HL-60 (cell line): Measurements from ENCODE around the gene ACSL6.

Experiments
- CTCF ChIP-seq: IDR thresholded peaks from one replicate; pipeline ENCODE4 v1.5.1; 2011; ENCODE audit warnings: low read length, control low read depth, inconsistent platforms; ENCODE audit not compliant: insufficient read depth
- POLR2AphosphoS5 ChIP-seq: IDR thresholded peaks from 2 replicates; pipeline ENCODE4 v1.6.1; 2012; ENCODE audit warnings: low read depth
- REST ChIP-seq: IDR thresholded peaks from 2 replicates; pipeline ENCODE4 v1.6.1; 2012; ENCODE audit warnings: low read depth; ENCODE audit not compliant: insufficient replicate concordance
- SPI1 ChIP-seq: IDR thresholded peaks from 2 replicates; pipeline ENCODE4 v1.6.1; 2012; ENCODE audit warnings: low read depth, mild to moderate bottlenecking, borderline replicate concordance

GRCh38 chr5:132052520-132052919, 41.1 kb upstream of the ACSL6 start:
- TF ChIP-seq POLR2AphosphoS5 (no peak), SPI1 (no peak), CTCF (no peak), REST (no peak)
